HG03175 (cell line): ENCODE data around the gene BCL7B.
A peak's percentile ranks its signal among the peaks of the same experiment; 100 is the strongest.
"Not testable (repeated sequence)": the region's sequence is repeated elsewhere in the genome, so short reads cannot be mapped to it uniquely, and the experiment has no call there.

ENCODE experiments used
- ATAC-seq: cut with Tn5 transposase; IDR thresholded peaks from one replicate; pipeline ENCODE4 v1.9.1; 2021; ENCODE audit warnings: mild to moderate bottlenecking, moderate library complexity; ENCODE audit not compliant: unreplicated experiment

BCL7B gene

GRCh38 chr7:73573276-73573675, 15.8 kb upstream of the BCL7B start:
- no peak for ATAC-seq

DNA sequence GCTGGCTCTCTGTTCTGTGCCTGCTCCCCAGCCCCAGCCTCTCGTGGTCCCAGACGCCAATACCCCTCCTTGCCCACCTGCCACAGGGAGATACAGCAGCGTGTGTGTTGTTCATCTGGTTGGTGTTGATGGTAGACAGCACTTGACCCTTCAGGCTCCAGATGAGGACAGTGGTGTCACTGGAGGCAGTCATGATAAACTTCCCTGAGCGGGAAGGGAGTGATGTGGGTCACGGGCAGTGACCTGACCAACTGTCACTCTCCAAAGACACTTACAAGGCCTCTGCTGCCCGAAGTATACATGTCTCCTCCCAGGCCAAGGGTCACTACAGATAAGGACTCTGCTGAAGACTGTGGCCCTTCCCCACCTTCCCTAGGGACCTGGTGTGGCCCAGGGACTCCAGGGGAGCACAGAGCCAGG, 15.3 kb upstream of the BCL7B start:
- no peak for ATAC-seq

GRCh38 chr7:73570977-73571376, 13.5 kb upstream of the BCL7B start:
- no peak for ATAC-seq

GRCh38 chr7:73570521-73570920, 13.0 kb upstream of the BCL7B start:
- ATAC-seq, result no peak

- no peak for ATAC-seq
These were observed 11.6 kb upstream of the BCL7B start for GRCh38 chr7:73569042-73569608.

GRCh38 chr7:73567846-73568685, 10.6 kb upstream of the BCL7B start:
- no peak for ATAC-seq

GRCh38 chr7:73567140-73567539, 9.7 kb upstream of the BCL7B start:
- no peak for ATAC-seq

DNA sequence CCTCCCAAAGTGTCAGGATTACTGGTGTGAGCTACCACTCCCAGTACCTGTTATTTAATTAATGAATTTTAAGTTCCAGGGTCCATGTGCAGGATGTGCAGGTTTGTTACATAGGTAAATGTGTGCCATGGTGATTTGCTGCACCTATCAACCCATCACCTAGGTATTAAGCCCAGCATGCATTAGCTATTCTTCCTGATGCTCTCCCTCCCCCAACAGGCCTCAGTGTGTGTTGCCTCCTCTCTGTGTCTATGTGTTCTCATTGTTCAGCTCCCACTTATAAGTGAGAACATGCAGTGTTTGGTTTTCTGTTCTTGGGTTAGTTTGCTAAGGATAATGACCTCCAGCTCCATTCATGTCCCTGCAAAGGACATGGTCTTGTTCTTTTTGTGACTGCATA, 8.9 kb upstream of the BCL7B start:
- not testable (repeated sequence) for ATAC-seq

DNA sequence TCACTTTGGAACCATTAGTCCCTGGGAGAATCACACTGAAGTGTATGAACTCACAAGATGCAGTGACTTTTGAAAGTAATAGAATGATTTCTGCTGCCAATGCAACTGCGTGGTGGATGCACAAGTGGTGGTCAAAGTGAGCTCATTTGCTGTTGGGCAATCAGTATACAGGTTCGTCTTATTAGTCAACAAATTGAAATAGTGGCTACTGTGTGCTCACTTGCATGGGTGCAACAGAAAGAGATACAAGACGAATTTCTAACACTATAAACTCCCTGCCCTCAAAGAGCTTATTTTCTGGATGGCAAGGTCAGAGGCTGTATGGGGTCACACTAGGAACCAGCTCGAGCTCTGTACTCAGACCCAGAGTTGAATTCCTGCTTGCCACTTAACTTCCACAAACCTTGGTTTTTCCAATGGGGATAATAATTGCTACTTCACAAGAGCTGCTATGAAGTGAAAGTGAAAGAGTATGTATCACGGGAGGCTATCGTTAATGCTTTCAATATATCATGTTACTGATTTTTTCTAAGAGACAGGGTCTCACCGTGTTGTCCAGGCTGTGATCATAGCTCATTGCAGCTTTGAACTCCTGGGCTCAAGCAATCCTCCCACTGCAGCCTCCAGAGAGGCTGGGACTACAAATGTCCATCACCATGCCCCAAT, 8.3 kb upstream of the BCL7B start:
- no peak for ATAC-seq

GRCh38 chr7:73560109-73560835, 2.8 kb upstream of the BCL7B start:
- ATAC-seq, result peak; percentile 25

- peak; percentile 89 for ATAC-seq
These were observed 438 bp downstream of the BCL7B start for GRCh38 chr7:73557108-73557396.

DNA sequence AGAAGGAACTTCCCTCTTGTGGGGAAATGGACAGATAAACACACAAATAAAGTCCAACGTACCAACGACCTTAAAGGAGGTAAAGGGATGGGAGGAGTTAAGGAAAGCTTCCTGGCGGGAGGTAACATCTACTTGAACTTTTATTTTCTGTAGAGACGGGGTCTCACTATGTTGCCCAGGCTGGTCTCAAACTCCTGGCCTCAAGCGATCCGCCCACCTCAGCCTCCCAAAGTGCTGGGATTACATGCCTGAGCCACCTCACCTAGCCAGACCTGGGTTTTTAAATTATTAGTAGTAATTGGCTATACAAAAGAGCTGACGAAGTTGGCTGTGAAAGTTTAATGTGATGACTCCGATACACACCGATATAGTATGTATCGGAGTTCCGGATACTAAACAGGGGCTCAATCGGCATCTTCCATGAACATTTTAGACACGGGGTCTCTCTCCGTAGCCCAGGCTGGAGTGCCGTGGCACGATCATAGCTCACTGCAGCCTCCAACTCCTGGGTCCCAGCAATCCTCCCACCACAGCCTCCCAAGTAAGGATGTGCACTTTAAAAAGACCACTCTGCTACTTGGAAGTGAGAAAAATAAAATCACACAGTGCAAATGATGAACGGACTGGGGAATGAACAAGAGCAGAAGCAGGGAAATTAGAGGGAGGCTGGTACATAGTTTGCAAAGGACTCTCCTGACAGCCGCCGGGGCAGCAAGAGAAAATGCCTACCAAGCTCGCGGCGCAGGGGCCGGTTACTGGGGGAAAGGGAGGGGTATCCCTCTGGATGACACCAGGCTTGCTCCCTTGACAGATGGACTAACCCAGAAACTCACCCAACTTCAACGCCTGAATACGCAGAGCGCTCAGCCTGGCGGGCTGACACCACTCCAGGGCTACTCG, 1.0 kb downstream of the BCL7B start:
- no peak for ATAC-seq

- no peak for ATAC-seq
These were observed 2.0 kb downstream of the BCL7B start for GRCh38 chr7:73555411-73555982.

GRCh38 chr7:73550093-73550492, 7.4 kb downstream of the BCL7B start:
- not testable (repeated sequence) for ATAC-seq

- ATAC-seq, result no peak
These were observed 8.3 kb downstream of the BCL7B start for GRCh38 chr7:73549176-73549575.

DNA sequence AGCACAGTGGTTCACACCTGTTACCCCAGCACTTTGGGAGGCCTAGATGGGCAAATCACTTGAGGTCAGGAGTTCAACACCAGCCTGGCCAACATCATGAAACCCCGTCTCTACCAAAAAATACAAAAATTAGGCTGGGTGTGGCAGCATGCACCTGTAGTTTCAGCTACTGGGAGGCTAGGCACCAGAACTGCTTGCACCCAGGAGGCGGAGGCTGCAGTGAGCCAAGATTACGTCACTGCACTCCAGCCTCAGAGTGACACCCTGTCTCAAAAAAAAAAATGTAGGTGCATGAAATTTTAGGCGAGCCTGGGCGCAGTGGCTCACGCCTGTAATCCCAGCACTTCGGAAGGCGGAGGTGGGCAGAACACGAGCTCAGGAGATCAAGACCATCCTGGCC, 9.6 kb downstream of the BCL7B start:
- no peak for ATAC-seq

GRCh38 chr7:73544678-73545077, 12.8 kb downstream of the BCL7B start:
- no peak for ATAC-seq

- no peak for ATAC-seq
These were observed 15.8 kb downstream of the BCL7B start for GRCh38 chr7:73541722-73542121.

- ATAC-seq, result no peak
These were observed 17.8 kb downstream of the BCL7B start for GRCh38 chr7:73539709-73540108.

DNA sequence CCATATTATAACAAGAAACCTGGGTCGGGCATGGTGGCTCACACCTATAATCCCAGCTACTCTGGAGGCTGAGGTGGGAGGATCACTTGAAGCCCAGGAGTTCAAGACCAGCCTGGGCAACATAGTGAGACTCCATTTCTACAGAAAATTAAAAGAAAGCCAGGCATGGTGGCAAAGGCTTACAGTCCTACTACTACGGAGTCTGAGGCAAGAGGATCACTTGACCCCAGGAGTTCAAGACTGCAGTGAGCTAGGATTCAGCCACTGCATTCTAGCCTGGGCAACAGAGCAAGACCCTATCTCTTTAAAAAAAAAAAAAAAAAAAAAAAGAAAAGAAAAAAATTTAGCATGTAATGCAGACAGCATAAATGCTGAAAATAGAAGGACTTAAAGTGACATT, 19.0 kb downstream of the BCL7B start:
- ATAC-seq, result not testable (repeated sequence)
